Activated CD8-positive, alpha-beta memory T cell treated with anti-CD3 and anti-CD28 coated beads for 36 hours (primary cell): ENCODE data around the gene ABCG1. TPM values are rescaled to one million over a fixed set of nuclear protein-coding genes. Genes with fewer than 3 reads are reported as not detected.

Experiments
- CTCF ChIA-PET: fragments of 350-600 bp; sonication (Branson Sonifier 250); formaldehyde crosslinking; loops from one replicate; lab custom pipeline; 2021; ENCODE audit warnings: antibody characterized with exemption; lab: Charles Lee
- POLR2A ChIA-PET: fragments of 350-600 bp; sonication (Branson Sonifier 250); formaldehyde crosslinking; loops from one replicate; lab custom pipeline; 2021; ENCODE audit warnings: antibody characterized with exemption; lab: Charles Lee
- total RNA-seq, 2 experiments: library from RNA; stranded (reverse); gene quantifications; one replicate each; pipeline ENCODE4 v1.2.3, GENCODE V29; 2021

The ABCG1 gene
- total RNA-seq, 2 experiments from 2014 or later, result 4.4 to 5.4 TPM

- CTCF ChIA-PET, result interaction anchor here (1.6 to 1.9 kb wide), 2 partner anchors 43 to 107 kb away, joined by 4 to 5 read pairs; no protein-coding TSS in a partner anchor
- POLR2A ChIA-PET, result no interaction called here
Measured at GRCh38 chr21:42252778-42253340, 33.9 kb downstream of the ABCG1 start.

GRCh38 chr21:42253466-42253865 lies 34.5 kb downstream of the ABCG1 start:
- POLR2A ChIA-PET, result no interaction called here
- CTCF ChIA-PET, result interaction anchor here (1.6 to 1.9 kb wide), 2 partner anchors 43 to 108 kb away, joined by 4 to 5 read pairs; no protein-coding TSS in a partner anchor

DNA sequence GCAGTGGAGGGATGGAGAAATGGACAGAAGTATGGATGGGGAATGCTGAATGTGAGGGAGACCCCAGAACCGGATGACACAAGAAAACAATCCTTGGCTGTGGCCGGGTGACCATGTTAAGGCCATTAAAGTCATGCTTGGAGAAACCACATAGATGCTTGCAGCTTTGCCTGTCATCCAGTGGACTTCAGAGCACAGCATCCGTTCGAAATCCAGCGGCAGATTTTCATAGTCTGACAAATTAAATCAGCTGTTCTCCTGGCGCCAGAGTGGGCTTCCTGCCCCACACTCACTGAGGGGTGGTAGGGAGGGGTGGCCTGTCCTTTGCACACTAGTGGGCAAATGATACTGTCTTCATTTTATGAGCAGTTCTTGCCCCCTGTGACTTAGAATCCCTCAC lies 35.1 kb downstream of the ABCG1 start:
- ChIA-PET POLR2A (no interaction called here), CTCF (interaction anchor here (1.6 kb wide), 1 partner anchor 44 kb away, joined by 5 read pairs; no protein-coding TSS in a partner anchor)

DNA sequence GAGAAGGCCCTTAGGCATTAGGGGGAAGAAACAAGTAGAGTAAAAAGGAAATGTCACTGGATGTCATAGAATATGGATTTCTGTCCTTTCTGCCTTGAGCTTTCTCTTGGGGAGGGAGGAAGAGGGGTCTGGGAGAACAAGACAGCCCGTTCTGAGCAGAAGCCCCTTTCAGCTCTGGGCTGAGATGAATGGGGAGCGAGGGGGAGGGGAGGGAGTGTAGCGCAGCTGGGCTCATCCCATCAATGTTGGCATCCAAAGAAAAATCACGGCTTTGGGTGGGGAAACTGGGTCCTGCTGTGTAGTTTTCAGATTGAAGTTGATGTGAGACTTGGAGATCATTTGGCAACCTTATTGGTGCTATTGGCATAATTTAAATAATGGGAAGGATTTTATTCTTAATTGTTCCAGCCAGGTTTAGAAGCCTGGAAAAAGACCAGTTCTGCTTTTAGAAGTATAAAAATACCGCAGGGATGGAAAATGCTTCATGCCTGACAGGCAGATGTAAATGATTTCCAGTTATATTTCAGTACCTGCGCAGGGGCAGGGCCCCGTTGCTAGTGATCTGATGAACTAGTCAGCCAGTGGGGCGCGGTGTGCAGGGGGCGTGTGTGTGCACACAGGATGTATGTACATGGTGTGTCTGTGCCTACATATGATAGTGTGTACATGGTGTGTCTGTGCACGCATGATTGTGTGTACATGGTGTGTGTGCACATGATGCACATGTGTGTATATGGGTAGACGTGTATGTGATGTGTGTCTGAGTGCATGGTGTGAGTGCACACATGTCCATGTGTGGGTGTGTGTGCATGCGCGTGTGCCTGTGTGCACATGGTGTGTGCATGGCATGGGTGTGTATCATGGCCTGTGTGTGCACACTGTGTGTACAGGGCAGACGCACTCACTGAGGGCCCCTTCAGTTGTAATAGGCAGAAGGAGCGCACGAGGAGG lies 36.0 kb downstream of the ABCG1 start:
- CTCF ChIA-PET, result interaction anchor here (0.7 to 0.8 kb wide), 2 partner anchors 17 to 22 kb away, joined by 3 read pairs; no protein-coding TSS in a partner anchor
- POLR2A ChIA-PET, result no interaction called here

GRCh38 chr21:42255825-42256224 lies 36.9 kb downstream of the ABCG1 start:
- POLR2A ChIA-PET, result no interaction called here

GRCh38 chr21:42256316-42256715 lies 37.4 kb downstream of the ABCG1 start:
- ChIA-PET POLR2A (no interaction called here), CTCF (interaction anchor here (1.0 to 1.7 kb wide), 5 partner anchors 10 to 139 kb away, joined by 3 to 6 read pairs (median 4); no protein-coding TSS in a partner anchor)

More at GRCh38 chr21:42255825-42256224, 36.9 kb downstream of the ABCG1 start:
- CTCF ChIA-PET, result interaction anchor here (0.7 to 1.7 kb wide), 3 partner anchors 10 to 22 kb away, joined by 3 to 6 read pairs (median 3); no protein-coding TSS in a partner anchor

- POLR2A ChIA-PET, result no interaction called here
- CTCF ChIA-PET, result interaction anchor here (1.0 to 1.7 kb wide), 6 partner anchors 11 to 140 kb away, joined by 3 to 6 read pairs (median 4); no protein-coding TSS in a partner anchor
Measured at GRCh38 chr21:42257091-42257765, 38.3 kb downstream of the ABCG1 start.

GRCh38 chr21:42258150-42258884 lies 39.4 kb downstream of the ABCG1 start:
- CTCF ChIA-PET, result interaction anchor here (0.7 to 3.2 kb wide), 27 partner anchors 8 to 191 kb away, joined by 3 to 41 read pairs (median 4); partner anchors contain the start of gene ABCG1
- POLR2A ChIA-PET, result interaction anchor here (1.1 to 1.2 kb wide), 2 partner anchors 20 to 38 kb away, joined by 5 read pairs; no protein-coding TSS in a partner anchor

DNA sequence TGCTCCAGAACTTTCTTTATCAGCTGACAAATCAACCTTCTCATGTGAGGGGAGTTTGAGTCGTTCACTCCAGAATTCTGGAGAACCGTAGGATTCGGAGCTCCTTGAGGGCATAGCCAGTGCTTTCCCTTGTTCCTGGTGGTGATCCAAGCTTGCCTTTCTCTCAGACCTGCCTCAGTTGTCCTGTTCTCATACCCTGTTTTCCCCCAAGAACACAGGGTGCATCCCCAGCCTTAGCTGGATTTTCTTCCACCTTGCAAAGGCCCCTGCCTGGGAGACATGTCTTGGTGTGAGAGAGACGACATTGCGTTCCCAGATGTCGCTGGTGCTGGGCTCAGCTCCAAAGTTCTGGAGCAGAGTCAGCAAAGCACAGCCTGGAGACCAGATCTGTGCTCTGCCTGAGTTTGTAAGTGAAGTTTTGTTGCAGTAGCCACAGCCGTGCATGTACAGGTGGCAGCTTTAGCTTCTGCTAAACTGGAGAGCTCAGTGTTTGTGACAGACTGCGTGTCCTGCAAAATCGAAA lies 40.0 kb downstream of the ABCG1 start:
- POLR2A ChIA-PET, result interaction anchor here (1.1 to 1.2 kb wide), 2 partner anchors 21 to 39 kb away, joined by 5 read pairs; no protein-coding TSS in a partner anchor
- CTCF ChIA-PET, result interaction anchor here (0.7 to 3.2 kb wide), 28 partner anchors 9 to 190 kb away, joined by 3 to 41 read pairs (median 4); partner anchors contain the start of gene ABCG1

GRCh38 chr21:42260121-42260520 lies 41.2 kb downstream of the ABCG1 start:
- ChIA-PET CTCF (interaction anchor here (0.7 to 3.2 kb wide), 8 partner anchors 14 to 143 kb away, joined by 3 to 41 read pairs (median 4); no protein-coding TSS in a partner anchor), POLR2A (no interaction called here)

DNA sequence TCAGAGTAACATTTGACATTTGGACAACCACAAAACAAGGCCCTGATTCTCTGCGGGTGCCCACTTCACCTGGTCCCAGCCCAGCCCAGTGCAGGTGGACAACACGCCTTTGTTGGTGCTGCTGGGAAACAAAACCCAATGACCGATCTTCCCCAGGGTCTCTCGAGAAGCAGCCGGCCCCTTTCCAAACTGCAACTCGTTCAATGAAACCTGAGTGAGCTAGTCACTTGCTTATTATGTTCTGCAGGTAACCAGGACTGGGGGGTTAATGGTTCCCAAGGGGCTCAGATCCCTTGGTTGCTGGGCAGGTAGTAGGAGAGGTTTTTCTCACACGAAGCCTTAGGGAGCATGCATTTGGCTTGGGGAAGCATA lies 42.9 kb downstream of the ABCG1 start:
- ChIA-PET CTCF (interaction anchor here (1.1 kb wide), 1 partner anchor 23 kb away, joined by 3 read pairs; no protein-coding TSS in a partner anchor), POLR2A (no interaction called here)

- POLR2A ChIA-PET, result no interaction called here
- CTCF ChIA-PET, result no interaction called here
Measured at GRCh38 chr21:42262831-42263231, 43.9 kb downstream of the ABCG1 start.

DNA sequence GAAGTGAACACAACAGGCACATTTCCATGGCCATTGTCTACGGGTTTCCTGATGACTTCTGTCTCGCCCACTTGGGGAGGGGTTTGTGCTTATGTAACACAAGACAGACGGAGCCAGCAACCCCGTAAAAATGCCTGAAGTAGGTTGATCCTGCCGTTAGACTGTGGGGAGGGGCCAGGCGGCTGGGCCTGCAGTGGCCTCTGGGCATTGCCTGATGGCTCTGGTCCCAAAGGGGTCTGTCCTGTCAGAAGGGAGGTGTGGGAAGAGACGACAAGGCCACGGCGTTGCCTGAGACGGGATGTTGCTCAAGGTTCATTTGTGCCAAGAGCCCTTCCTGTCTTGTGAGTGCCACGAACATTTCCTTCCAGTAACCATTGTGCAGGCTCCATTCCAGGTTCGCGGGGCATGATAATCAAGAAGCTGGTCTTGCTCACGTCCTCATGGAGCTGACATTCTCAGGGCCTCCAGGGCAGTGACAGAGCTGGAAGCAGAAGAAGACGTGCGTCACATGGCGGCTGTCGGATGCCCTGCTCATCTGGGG lies 44.7 kb downstream of the ABCG1 start:
- POLR2A ChIA-PET, result no interaction called here
- CTCF ChIA-PET, result no interaction called here

GRCh38 chr21:42264245-42265195 lies 45.6 kb downstream of the ABCG1 start:
- POLR2A ChIA-PET, result no interaction called here
- CTCF ChIA-PET, result interaction anchor here (1.2 kb wide), 1 partner anchor 18 kb away, joined by 3 read pairs; no protein-coding TSS in a partner anchor

- ChIA-PET CTCF (interaction anchor here (1.2 kb wide), 1 partner anchor 19 kb away, joined by 3 read pairs; no protein-coding TSS in a partner anchor), POLR2A (no interaction called here)
Measured at GRCh38 chr21:42265231-42265812, 46.4 kb downstream of the ABCG1 start.

- ChIA-PET POLR2A (no interaction called here), CTCF (no interaction called here)
Measured at GRCh38 chr21:42266971-42267556, 48.1 kb downstream of the ABCG1 start.
